ENCODE measurements around the gene FMNL1.

- no peak for TF ChIP-seq CTCF (IDR thresholded peaks at IDR 0.05; ENCODE audit: borderline replicate concordance, extremely low read depth, low read length, poor library complexity, severe bottlenecking)
- TF ChIP-seq EZH2 (IDR thresholded peaks at IDR 0.05; ENCODE audit: borderline replicate concordance, low read depth, low read length, severe bottlenecking): no peak
These were observed 72.8 kb downstream of the FMNL1 start for GRCh38 chr17:45294506-45294905.
